HG03095 (cell line): ENCODE data around the gene PGD.
"Not testable (repeated sequence)": the region's sequence is repeated elsewhere in the genome, so short reads cannot be mapped to it uniquely, and the experiment has no call there.

Source experiments
- ATAC-seq: cut with Tn5 transposase; IDR thresholded peaks from one replicate; pipeline ENCODE4 v1.9.1; 2021; ENCODE audit warnings: moderate library complexity; ENCODE audit not compliant: unreplicated experiment

PGD gene

GRCh38 chr1:10398734-10399443 is at the start of gene PGD:
TSS of gene PGD (plus strand) at chr1:10399064. CDS start at chr1:10399118, 54 bp downstream.
- peak; percentile 94 for ATAC-seq

GRCh38 chr1:10353282-10353681 is 45.6 kb upstream of the PGD start:
- ATAC-seq, result no peak

GRCh38 chr1:10353693-10354092 is 45.2 kb upstream of the PGD start:
- no peak for ATAC-seq

GRCh38 chr1:10360045-10360444 is 38.8 kb upstream of the PGD start:
- no peak for ATAC-seq

- ATAC-seq, result no peak
These were observed 37.3 kb upstream of the PGD start for GRCh38 chr1:10361515-10361914.

- no peak for ATAC-seq
These were observed 30.7 kb upstream of the PGD start for GRCh38 chr1:10368194-10368593.

GRCh38 chr1:10374442-10374860 is 24.4 kb upstream of the PGD start:
- no peak for ATAC-seq

- ATAC-seq, result not testable (repeated sequence)
These were observed 21.4 kb upstream of the PGD start for GRCh38 chr1:10377365-10378029.

GRCh38 chr1:10378081-10378841 is 20.6 kb upstream of the PGD start:
- ATAC-seq, result no peak

- ATAC-seq, result no peak
These were observed 19.7 kb upstream of the PGD start for GRCh38 chr1:10379101-10379620.

- ATAC-seq, result no peak
These were observed 19.2 kb upstream of the PGD start for GRCh38 chr1:10379676-10380075.

GRCh38 chr1:10380594-10381275 is 18.1 kb upstream of the PGD start:
- ATAC-seq, result no peak

GRCh38 chr1:10383630-10384029 is 15.2 kb upstream of the PGD start:
- ATAC-seq, result no peak

GRCh38 chr1:10384219-10384618 is 14.6 kb upstream of the PGD start:
- ATAC-seq, result no peak

GRCh38 chr1:10386761-10387676 is 11.8 kb upstream of the PGD start:
- ATAC-seq, result no peak

GRCh38 chr1:10387677-10388386 is 11.0 kb upstream of the PGD start:
- no peak for ATAC-seq

- ATAC-seq, result no peak
These were observed 10.5 kb upstream of the PGD start for GRCh38 chr1:10388387-10388715.

GRCh38 chr1:10389271-10389973 is 9.4 kb upstream of the PGD start:
- no peak for ATAC-seq

- ATAC-seq, result no peak
These were observed 2.0 kb upstream of the PGD start for GRCh38 chr1:10396870-10397269.
